HepG2 (cell line): ENCODE results near the gene SMIM44. TPM values are rescaled to one million over a fixed set of nuclear protein-coding genes. Genes with fewer than 3 reads are reported as not detected.

ENCODE experiments used
- ATAC-seq: fragments of 200-7000 bp; cut with Tn5 transposase; 3 replicates; pipeline ENCODE4 v1.9.1; 2020; ENCODE audit warnings: mild to moderate bottlenecking, moderate library complexity
- BruUV-seq: library from RNA; stranded (reverse); fragments of 400-500 nt; replicated peaks from 2 replicates; lab custom pipeline; 2021; lab: Mats Ljungman, UMichigan
- CTCF ChIA-PET: fragments of 300-600 bp; formaldehyde crosslinking; extraction: SDS; loops from one replicate; lab custom pipeline; 2021; ENCODE audit warnings: low total read pairs, inconsistent platforms, low intra/inter-chr PET ratio; lab: Yijun Ruan, JAX
- POLR2A ChIA-PET: fragments of 350-600 bp; sonication (Branson Sonifier 250); formaldehyde crosslinking; loops from one replicate; lab custom pipeline; 2020; ENCODE audit warnings: antibody characterized with exemption, inconsistent platforms; lab: Yijun Ruan, JAX
- DNase-seq: peaks from one replicate; pipeline ENCODE4 v3.0.0-alpha.2; 2015; ENCODE audit warnings: low spot score
- FAIRE-seq: peaks from 3 replicates; lab custom pipeline; 2011; peaks lifted over from hg19 to GRCh38; lab: Jason Lieb, UNC
- H2AFZ ChIP-seq: one replicate; pipeline ENCODE4 v1.6.1; 2011; ENCODE audit warnings: low read length, inconsistent platforms
- H3K27ac ChIP-seq: fragments of 300-600 bp; 3 replicates; pipeline ENCODE4 v1.8.0; 2011; ENCODE audit warnings: mixed run types, mild to moderate bottlenecking, mixed read lengths, low read length, inconsistent platforms; ENCODE audit not compliant: insufficient read depth; ENCODE audit errors: extremely low read length
- H3K27me3 ChIP-seq, 2 experiments: fragments of 200-600 bp in 1 of 2; 2 replicates in 1 of 2; 3 replicates in 1 of 2; pipeline versions ENCODE4 v1.6.0 to v1.8.0; 2011; ENCODE audit warnings: low read length in 2 of 2, mild to moderate bottlenecking in 2 of 2, moderate library complexity in 2 of 2, inconsistent platforms in 1 of 2; ENCODE audit not compliant: insufficient read depth in 2 of 2, control insufficient read depth in 1 of 2
- H3K36me3 ChIP-seq, 2 experiments: fragments of 200-600 bp in 1 of 2; replicated peaks in 1 of 2; 2 replicates in 1 of 2; 3 replicates in 1 of 2; pipeline versions ENCODE4 v1.5.1 to v1.8.0; 2011; ENCODE audit warnings: low read length in 2 of 2, inconsistent platforms in 1 of 2; ENCODE audit not compliant: insufficient read depth in 2 of 2, control insufficient read depth in 1 of 2
- H3K4me1 ChIP-seq: 2 replicates; pipeline ENCODE4 v1.5.1; 2012; ENCODE audit warnings: low read length, inconsistent platforms; ENCODE audit not compliant: insufficient read depth
- H3K4me2 ChIP-seq: 2 replicates; pipeline ENCODE4 v1.6.0; 2011; ENCODE audit warnings: low read depth, low read length, inconsistent platforms
- H3K4me3 ChIP-seq, 3 experiments: fragments of 200-600 bp in 1 of 3; sonication (generic), shearing (Covaris generic) in 1 of 3; replicated peaks in 1 of 3; 2 replicates each; pipeline ENCODE4 v1.5.1; 2011 to 2016; ENCODE audit warnings: low read length in 3 of 3, inconsistent platforms in 2 of 3, low read depth in 2 of 3, mild to moderate bottlenecking in 2 of 3, control low read depth in 1 of 3, mixed read lengths in 1 of 3; ENCODE audit not compliant: insufficient read depth in 1 of 3
- H3K79me2 ChIP-seq: one replicate; pipeline ENCODE4 v1.6.1; 2011; ENCODE audit warnings: low read length, inconsistent platforms; ENCODE audit not compliant: insufficient read depth
- H3K9ac ChIP-seq: 2 replicates; pipeline ENCODE4 v1.6.0; 2011; ENCODE audit warnings: mild to moderate bottlenecking, low read depth, low read length, inconsistent platforms; ENCODE audit not compliant: insufficient read depth
- H3K9me3 ChIP-seq: 2 replicates; pipeline ENCODE4 v1.5.1; 2012; ENCODE audit warnings: mild to moderate bottlenecking, low read length
- H4K20me1 ChIP-seq: 2 replicates; pipeline ENCODE4 v1.6.0; 2011; ENCODE audit warnings: inconsistent platforms, mild to moderate bottlenecking, low read length, moderate library complexity; ENCODE audit not compliant: insufficient read depth
- DR1 ChIP-seq: sonication (generic); formaldehyde crosslinking; IDR thresholded peaks from 2 replicates; pipeline ENCODE4 v1.8.0; 2021; ENCODE audit warnings: mild to moderate bottlenecking, missing genetic modification reagents, inconsistent platforms
- HNRNPL ChIP-seq: fragments of 200-400 bp; formaldehyde crosslinking; IDR thresholded peaks from 2 replicates; pipeline ENCODE4 v1.6.1; 2017; ENCODE audit warnings: mild to moderate bottlenecking, low read depth, low read length
- NFIC ChIP-seq: IDR thresholded peaks from 2 replicates; pipeline ENCODE4 v1.6.1; 2012; ENCODE audit warnings: mild to moderate bottlenecking, low read length, inconsistent platforms
- ZNF24 ChIP-seq: fragments of 450-650 bp; IDR thresholded peaks from 2 replicates; pipeline ENCODE4 v1.6.1; 2017; ENCODE audit warnings: antibody characterized with exemption, mild to moderate bottlenecking
- ZNF256 ChIP-seq: sonication (generic); formaldehyde crosslinking; conservative IDR thresholded peaks from 2 replicates; pipeline ENCODE4 v1.4.0; 2020; ENCODE audit warnings: missing genetic modification reagents
- ZNF331 ChIP-seq: sonication (generic); formaldehyde crosslinking; IDR thresholded peaks from 2 replicates; pipeline ENCODE4 v1.4.0; 2020; ENCODE audit warnings: missing genetic modification reagents
- WGBS: methylation state at CpG from one replicate; pipeline ENCODE4 v1.1.6; 2017; ENCODE audit warnings: low lambda C conversion rate; 5-methylcytosine and 5-hydroxymethylcytosine counted together
- in situ Hi-C: cut with HindIII; loops from 2 replicates; pipeline ENCODE4 v1.10.0; 2017; ENCODE audit warnings: low pct_unique_long_range_greater_than_20kb; ENCODE audit not compliant: extremely low pct_ligation_motif_present
- intact Hi-C: fragments of 100-400 bp; cut with micrococcal nuclease; formaldehyde crosslinking; loops from one replicate; pipeline ENCODE4 v1.10.0; 2022; ENCODE audit not compliant: unreplicated experiment
- polyA plus RNA-seq, 8 experiments: library from polyadenylated mRNA; depleted of rRNA in 3 of 8; stranded (reverse) in 7 of 8; unstranded in 1 of 8; fragments of >200 nt; fragmentation: Illumina TruSeq in 4 of 8; extraction: Trizol in 4 of 8; gene quantifications; 2 replicates each; pipeline versions ENCODE4 v1.2.1 to v1.2.3, GENCODE V29; 2011 to 2016; ENCODE audit warnings: low read depth in 4 of 8, missing spikeins in 1 of 8, mixed read lengths in 1 of 8; ENCODE audit not compliant: insufficient read depth in 1 of 8
- total RNA-seq, 5 experiments: library from RNA; depleted of rRNA; stranded (reverse); fragments of >200 nt; fragmentation: Illumina TruSeq; extraction: Trizol; gene quantifications; 2 replicates each; pipeline ENCODE4 v1.2.3, GENCODE V29; 2016; ENCODE audit warnings: low read depth in 1 of 5
- TF ChIP-seq, protein P1 (sequence below): sonication (generic); formaldehyde crosslinking; IDR thresholded peaks from 2 replicates; pipeline ENCODE4 v1.8.1; 2023; ENCODE audit warnings: missing genetic modification reagents, inconsistent platforms, borderline replicate concordance
- TF ChIP-seq, protein P2 (sequence below): sonication (generic); formaldehyde crosslinking; IDR thresholded peaks from 2 replicates; pipeline ENCODE4 v1.4.0; 2020; ENCODE audit warnings: mild to moderate bottlenecking, missing genetic modification reagents
- TF ChIP-seq, protein P3 (sequence below): sonication (generic); formaldehyde crosslinking; IDR thresholded peaks from 2 replicates; pipeline ENCODE4 v1.4.0; 2020; ENCODE audit warnings: missing genetic modification reagents
- TF ChIP-seq, protein P4 (sequence below): sonication (generic); formaldehyde crosslinking; IDR thresholded peaks from 2 replicates; pipeline ENCODE4 v1.4.0; 2020; ENCODE audit warnings: missing genetic modification reagents, low read depth, mild to moderate bottlenecking, borderline replicate concordance
- TF ChIP-seq, protein P5 (sequence below): sonication (generic); formaldehyde crosslinking; IDR thresholded peaks from 2 replicates; pipeline ENCODE4 v1.5.0; 2020; ENCODE audit warnings: mild to moderate bottlenecking, missing genetic modification reagents, borderline replicate concordance
- TF ChIP-seq, protein P6 (sequence below): sonication (generic); formaldehyde crosslinking; IDR thresholded peaks from 2 replicates; pipeline ENCODE4 v1.5.0; 2020; ENCODE audit warnings: missing genetic modification reagents

SMIM44 gene
- total and polyA plus RNA-seq, 2 of the 13 experiments (the other 11 are each of a cell fraction or from before 2014, with no cell fraction given), result not detected

DNA sequence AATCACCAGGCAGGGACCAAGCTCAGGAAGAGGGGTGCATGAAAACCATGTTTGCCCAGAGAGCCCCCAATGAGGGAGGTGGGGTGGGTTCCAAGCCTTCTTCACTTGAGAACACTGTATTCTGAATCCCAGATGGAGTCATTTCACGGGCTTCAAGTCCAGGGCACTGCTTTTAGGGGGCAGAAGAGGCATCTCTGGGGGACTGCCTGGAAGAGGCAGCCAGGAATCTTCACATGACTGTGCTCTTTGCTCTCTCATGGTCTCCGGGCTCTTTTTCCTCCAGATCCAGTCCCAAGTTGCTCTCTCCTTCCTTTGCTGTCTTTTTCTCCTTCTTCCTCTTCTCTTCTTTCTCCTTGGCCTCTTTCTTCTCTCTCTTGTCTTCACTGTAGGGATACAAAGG is 8.6 kb downstream of the SMIM44 start:
- ChIA-PET CTCF (interaction anchor here (6.0 kb wide), 1 partner anchor 149 kb away, joined by 48 read pairs; no protein-coding TSS in a partner anchor), POLR2A (no interaction called here)
- Histone ChIP-seq H3K4me1 (peaks cover 12% of the 10 kb centered on the region), H3K27me3 (peaks cover 0 to 1% of the 10 kb centered on the region in 2 experiments; a peak in 1 of 5 replicates), H2AFZ (no peak overlapping the region), H3K36me3 (no peaks in the 10 kb centered on the region), H3K9me3 (no peaks in the 10 kb centered on the region), H4K20me1 (no peaks in the 10 kb centered on the region), H3K4me2 (no peak overlapping the region), H3K79me2 (no peaks in the 10 kb centered on the region), H3K4me3 (no peak overlapping the region), H3K27ac (no peak overlapping the region), H3K9ac (no peak overlapping the region)
- BruUV-seq, result TSS peak; percentile 88
- FAIRE-seq (no peak), DNase-seq (no peak), ATAC-seq (no peak)
- in situ Hi-C loops (loop anchor here (5.0 kb wide), 1 partner anchor 152 kb away; no protein-coding TSS in a partner anchor), intact Hi-C loops (loop anchor here (5.0 kb wide), 1 partner anchor 147 kb away; no protein-coding TSS in a partner anchor)
- 86% methylated on average over 1 of the region's 2 CpGs for WGBS
- TF ChIP-seq ZNF24, result no peak
- no peak for TF ChIP-seq DR1 (CRISPR knock-in tag)
- TF ChIP-seq, protein P1, sequence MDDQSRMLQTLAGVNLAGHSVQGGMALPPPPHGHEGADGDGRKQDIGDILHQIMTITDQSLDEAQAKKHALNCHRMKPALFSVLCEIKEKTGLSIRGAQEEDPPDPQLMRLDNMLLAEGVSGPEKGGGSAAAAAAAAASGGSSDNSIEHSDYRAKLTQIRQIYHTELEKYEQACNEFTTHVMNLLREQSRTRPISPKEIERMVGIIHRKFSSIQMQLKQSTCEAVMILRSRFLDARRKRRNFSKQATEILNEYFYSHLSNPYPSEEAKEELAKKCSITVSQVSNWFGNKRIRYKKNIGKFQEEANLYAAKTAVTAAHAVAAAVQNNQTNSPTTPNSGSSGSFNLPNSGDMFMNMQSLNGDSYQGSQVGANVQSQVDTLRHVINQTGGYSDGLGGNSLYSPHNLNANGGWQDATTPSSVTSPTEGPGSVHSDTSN (CRISPR knock-in tag), result no peak
- TF ChIP-seq HNRNPL, result no peak
- TF ChIP-seq, protein P2, sequence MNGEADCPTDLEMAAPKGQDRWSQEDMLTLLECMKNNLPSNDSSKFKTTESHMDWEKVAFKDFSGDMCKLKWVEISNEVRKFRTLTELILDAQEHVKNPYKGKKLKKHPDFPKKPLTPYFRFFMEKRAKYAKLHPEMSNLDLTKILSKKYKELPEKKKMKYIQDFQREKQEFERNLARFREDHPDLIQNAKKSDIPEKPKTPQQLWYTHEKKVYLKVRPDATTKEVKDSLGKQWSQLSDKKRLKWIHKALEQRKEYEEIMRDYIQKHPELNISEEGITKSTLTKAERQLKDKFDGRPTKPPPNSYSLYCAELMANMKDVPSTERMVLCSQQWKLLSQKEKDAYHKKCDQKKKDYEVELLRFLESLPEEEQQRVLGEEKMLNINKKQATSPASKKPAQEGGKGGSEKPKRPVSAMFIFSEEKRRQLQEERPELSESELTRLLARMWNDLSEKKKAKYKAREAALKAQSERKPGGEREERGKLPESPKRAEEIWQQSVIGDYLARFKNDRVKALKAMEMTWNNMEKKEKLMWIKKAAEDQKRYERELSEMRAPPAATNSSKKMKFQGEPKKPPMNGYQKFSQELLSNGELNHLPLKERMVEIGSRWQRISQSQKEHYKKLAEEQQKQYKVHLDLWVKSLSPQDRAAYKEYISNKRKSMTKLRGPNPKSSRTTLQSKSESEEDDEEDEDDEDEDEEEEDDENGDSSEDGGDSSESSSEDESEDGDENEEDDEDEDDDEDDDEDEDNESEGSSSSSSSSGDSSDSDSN, result no peak
- TF ChIP-seq, protein P3, sequence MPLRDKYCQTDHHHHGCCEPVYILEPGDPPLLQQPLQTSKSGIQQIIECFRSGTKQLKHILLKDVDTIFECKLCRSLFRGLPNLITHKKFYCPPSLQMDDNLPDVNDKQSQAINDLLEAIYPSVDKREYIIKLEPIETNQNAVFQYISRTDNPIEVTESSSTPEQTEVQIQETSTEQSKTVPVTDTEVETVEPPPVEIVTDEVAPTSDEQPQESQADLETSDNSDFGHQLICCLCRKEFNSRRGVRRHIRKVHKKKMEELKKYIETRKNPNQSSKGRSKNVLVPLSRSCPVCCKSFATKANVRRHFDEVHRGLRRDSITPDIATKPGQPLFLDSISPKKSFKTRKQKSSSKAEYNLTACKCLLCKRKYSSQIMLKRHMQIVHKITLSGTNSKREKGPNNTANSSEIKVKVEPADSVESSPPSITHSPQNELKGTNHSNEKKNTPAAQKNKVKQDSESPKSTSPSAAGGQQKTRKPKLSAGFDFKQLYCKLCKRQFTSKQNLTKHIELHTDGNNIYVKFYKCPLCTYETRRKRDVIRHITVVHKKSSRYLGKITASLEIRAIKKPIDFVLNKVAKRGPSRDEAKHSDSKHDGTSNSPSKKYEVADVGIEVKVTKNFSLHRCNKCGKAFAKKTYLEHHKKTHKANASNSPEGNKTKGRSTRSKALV (CRISPR knock-in tag), result no peak
- TF ChIP-seq, protein P4, sequence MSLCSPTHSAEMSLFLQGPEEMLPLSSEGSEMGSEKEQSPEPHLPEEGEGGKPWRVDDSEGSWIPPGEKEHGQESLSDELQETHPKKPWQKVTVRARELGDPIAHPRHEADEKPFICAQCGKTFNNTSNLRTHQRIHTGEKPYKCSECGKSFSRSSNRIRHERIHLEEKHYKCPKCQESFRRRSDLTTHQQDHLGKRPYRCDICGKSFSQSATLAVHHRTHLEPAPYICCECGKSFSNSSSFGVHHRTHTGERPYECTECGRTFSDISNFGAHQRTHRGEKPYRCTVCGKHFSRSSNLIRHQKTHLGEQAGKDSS (CRISPR knock-in tag), result no peak
- no peak for TF ChIP-seq ZNF331
- no peak for TF ChIP-seq ZNF256 (CRISPR knock-in tag)
- TF ChIP-seq, protein P5, sequence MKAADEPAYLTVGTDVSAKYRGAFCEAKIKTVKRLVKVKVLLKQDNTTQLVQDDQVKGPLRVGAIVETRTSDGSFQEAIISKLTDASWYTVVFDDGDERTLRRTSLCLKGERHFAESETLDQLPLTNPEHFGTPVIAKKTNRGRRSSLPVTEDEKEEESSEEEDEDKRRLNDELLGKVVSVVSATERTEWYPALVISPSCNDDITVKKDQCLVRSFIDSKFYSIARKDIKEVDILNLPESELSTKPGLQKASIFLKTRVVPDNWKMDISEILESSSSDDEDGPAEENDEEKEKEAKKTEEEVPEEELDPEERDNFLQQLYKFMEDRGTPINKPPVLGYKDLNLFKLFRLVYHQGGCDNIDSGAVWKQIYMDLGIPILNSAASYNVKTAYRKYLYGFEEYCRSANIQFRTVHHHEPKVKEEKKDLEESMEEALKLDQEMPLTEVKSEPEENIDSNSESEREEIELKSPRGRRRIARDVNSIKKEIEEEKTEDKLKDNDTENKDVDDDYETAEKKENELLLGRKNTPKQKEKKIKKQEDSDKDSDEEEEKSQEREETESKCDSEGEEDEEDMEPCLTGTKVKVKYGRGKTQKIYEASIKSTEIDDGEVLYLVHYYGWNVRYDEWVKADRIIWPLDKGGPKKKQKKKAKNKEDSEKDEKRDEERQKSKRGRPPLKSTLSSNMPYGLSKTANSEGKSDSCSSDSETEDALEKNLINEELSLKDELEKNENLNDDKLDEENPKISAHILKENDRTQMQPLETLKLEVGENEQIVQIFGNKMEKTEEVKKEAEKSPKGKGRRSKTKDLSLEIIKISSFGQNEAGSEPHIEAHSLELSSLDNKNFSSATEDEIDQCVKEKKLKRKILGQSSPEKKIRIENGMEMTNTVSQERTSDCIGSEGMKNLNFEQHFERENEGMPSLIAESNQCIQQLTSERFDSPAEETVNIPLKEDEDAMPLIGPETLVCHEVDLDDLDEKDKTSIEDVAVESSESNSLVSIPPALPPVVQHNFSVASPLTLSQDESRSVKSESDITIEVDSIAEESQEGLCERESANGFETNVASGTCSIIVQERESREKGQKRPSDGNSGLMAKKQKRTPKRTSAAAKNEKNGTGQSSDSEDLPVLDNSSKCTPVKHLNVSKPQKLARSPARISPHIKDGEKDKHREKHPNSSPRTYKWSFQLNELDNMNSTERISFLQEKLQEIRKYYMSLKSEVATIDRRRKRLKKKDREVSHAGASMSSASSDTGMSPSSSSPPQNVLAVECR (CRISPR knock-in tag), result no peak
- no peak for TF ChIP-seq NFIC
- TF ChIP-seq, protein P6, sequence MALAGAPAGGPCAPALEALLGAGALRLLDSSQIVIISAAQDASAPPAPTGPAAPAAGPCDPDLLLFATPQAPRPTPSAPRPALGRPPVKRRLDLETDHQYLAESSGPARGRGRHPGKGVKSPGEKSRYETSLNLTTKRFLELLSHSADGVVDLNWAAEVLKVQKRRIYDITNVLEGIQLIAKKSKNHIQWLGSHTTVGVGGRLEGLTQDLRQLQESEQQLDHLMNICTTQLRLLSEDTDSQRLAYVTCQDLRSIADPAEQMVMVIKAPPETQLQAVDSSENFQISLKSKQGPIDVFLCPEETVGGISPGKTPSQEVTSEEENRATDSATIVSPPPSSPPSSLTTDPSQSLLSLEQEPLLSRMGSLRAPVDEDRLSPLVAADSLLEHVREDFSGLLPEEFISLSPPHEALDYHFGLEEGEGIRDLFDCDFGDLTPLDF (CRISPR knock-in tag), result no peak
